HepG2 (cell line): Measurements from ENCODE around the gene GAD2. TPM values are rescaled to one million over a fixed set of nuclear protein-coding genes. Genes with fewer than 3 reads are reported as not detected.

Source experiments
- ATAC-seq: fragments of 200-7000 bp; cut with Tn5 transposase; 3 replicates; pipeline ENCODE4 v1.9.1; 2020; ENCODE audit warnings: mild to moderate bottlenecking, moderate library complexity
- BruUV-seq: library from RNA; stranded (reverse); fragments of 400-500 nt; replicated peaks from 2 replicates; lab custom pipeline; 2021; lab: Mats Ljungman, UMichigan
- CTCF ChIA-PET: fragments of 300-600 bp; formaldehyde crosslinking; extraction: SDS; loops from one replicate; lab custom pipeline; 2021; ENCODE audit warnings: low total read pairs, inconsistent platforms, low intra/inter-chr PET ratio; lab: Yijun Ruan, JAX
- POLR2A ChIA-PET: fragments of 350-600 bp; sonication (Branson Sonifier 250); formaldehyde crosslinking; loops from one replicate; lab custom pipeline; 2020; ENCODE audit warnings: antibody characterized with exemption, inconsistent platforms; lab: Yijun Ruan, JAX
- DNase-seq: peaks from one replicate; pipeline ENCODE4 v3.0.0-alpha.2; 2015; ENCODE audit warnings: low spot score
- FAIRE-seq: peaks from 3 replicates; lab custom pipeline; 2011; peaks lifted over from hg19 to GRCh38; lab: Jason Lieb, UNC
- H2AFZ ChIP-seq: one replicate; pipeline ENCODE4 v1.6.1; 2011; ENCODE audit warnings: low read length, inconsistent platforms
- H3K27ac ChIP-seq: fragments of 300-600 bp; 3 replicates; pipeline ENCODE4 v1.8.0; 2011; ENCODE audit warnings: mixed run types, mild to moderate bottlenecking, mixed read lengths, low read length, inconsistent platforms; ENCODE audit not compliant: insufficient read depth; ENCODE audit errors: extremely low read length
- H3K27me3 ChIP-seq, 2 experiments: fragments of 200-600 bp in 1 of 2; 2 replicates in 1 of 2; 3 replicates in 1 of 2; pipeline versions ENCODE4 v1.6.0 to v1.8.0; 2011; ENCODE audit warnings: low read length in 2 of 2, mild to moderate bottlenecking in 2 of 2, moderate library complexity in 2 of 2, inconsistent platforms in 1 of 2; ENCODE audit not compliant: insufficient read depth in 2 of 2, control insufficient read depth in 1 of 2
- H3K36me3 ChIP-seq, 2 experiments: fragments of 200-600 bp in 1 of 2; replicated peaks in 1 of 2; 2 replicates in 1 of 2; 3 replicates in 1 of 2; pipeline versions ENCODE4 v1.5.1 to v1.8.0; 2011; ENCODE audit warnings: low read length in 2 of 2, inconsistent platforms in 1 of 2; ENCODE audit not compliant: insufficient read depth in 2 of 2, control insufficient read depth in 1 of 2
- H3K4me1 ChIP-seq: 2 replicates; pipeline ENCODE4 v1.5.1; 2012; ENCODE audit warnings: low read length, inconsistent platforms; ENCODE audit not compliant: insufficient read depth
- H3K4me2 ChIP-seq: 2 replicates; pipeline ENCODE4 v1.6.0; 2011; ENCODE audit warnings: low read depth, low read length, inconsistent platforms
- H3K4me3 ChIP-seq, 3 experiments: fragments of 200-600 bp in 1 of 3; sonication (generic), shearing (Covaris generic) in 1 of 3; replicated peaks in 1 of 3; 2 replicates each; pipeline ENCODE4 v1.5.1; 2011 to 2016; ENCODE audit warnings: low read length in 3 of 3, inconsistent platforms in 2 of 3, low read depth in 2 of 3, mild to moderate bottlenecking in 2 of 3, control low read depth in 1 of 3, mixed read lengths in 1 of 3; ENCODE audit not compliant: insufficient read depth in 1 of 3
- H3K79me2 ChIP-seq: one replicate; pipeline ENCODE4 v1.6.1; 2011; ENCODE audit warnings: low read length, inconsistent platforms; ENCODE audit not compliant: insufficient read depth
- H3K9ac ChIP-seq: 2 replicates; pipeline ENCODE4 v1.6.0; 2011; ENCODE audit warnings: mild to moderate bottlenecking, low read depth, low read length, inconsistent platforms; ENCODE audit not compliant: insufficient read depth
- H3K9me3 ChIP-seq: 2 replicates; pipeline ENCODE4 v1.5.1; 2012; ENCODE audit warnings: mild to moderate bottlenecking, low read length
- H4K20me1 ChIP-seq: 2 replicates; pipeline ENCODE4 v1.6.0; 2011; ENCODE audit warnings: inconsistent platforms, mild to moderate bottlenecking, low read length, moderate library complexity; ENCODE audit not compliant: insufficient read depth
- ARNT ChIP-seq: fragments of 450-650 bp; IDR thresholded peaks from 2 replicates; pipeline ENCODE4 v1.6.1; 2017
- MNT ChIP-seq: fragments of 450-650 bp; IDR thresholded peaks from 2 replicates; pipeline ENCODE4 v1.6.1; 2016
- NAIF1 ChIP-seq: sonication (generic); formaldehyde crosslinking; IDR thresholded peaks from 2 replicates; pipeline ENCODE4 v1.5.0; 2020; ENCODE audit warnings: mild to moderate bottlenecking, missing genetic modification reagents, borderline replicate concordance
- NFKBIZ ChIP-seq: IDR thresholded peaks from 2 replicates; pipeline ENCODE4 v1.6.1; 2018; ENCODE audit warnings: missing genetic modification reagents, missing compliant biosample characterization
- PHF21A ChIP-seq: sonication (generic); formaldehyde crosslinking; IDR thresholded peaks from 2 replicates; pipeline ENCODE4 v1.5.0; 2020; ENCODE audit warnings: mild to moderate bottlenecking, missing genetic modification reagents
- RFXANK ChIP-seq: IDR thresholded peaks from 2 replicates; pipeline ENCODE4 v1.6.1; 2016
- TOE1 ChIP-seq: sonication (generic); formaldehyde crosslinking; IDR thresholded peaks from 2 replicates; pipeline ENCODE4 v1.4.0; 2020; ENCODE audit warnings: mild to moderate bottlenecking, missing genetic modification reagents
- ZMYM4 ChIP-seq: sonication (generic); formaldehyde crosslinking; IDR thresholded peaks from 2 replicates; pipeline ENCODE4 v1.8.1; 2023; ENCODE audit warnings: mild to moderate bottlenecking, missing genetic modification reagents
- ZNF235 ChIP-seq: sonication (generic); formaldehyde crosslinking; IDR thresholded peaks from 2 replicates; pipeline ENCODE4 v1.8.1; 2023; ENCODE audit warnings: mild to moderate bottlenecking, missing genetic modification reagents, borderline replicate concordance
- ZNF441 ChIP-seq: sonication (generic); formaldehyde crosslinking; IDR thresholded peaks from 2 replicates; pipeline ENCODE4 v1.7.0; 2021; ENCODE audit warnings: missing genetic modification reagents, borderline replicate concordance
- ZNF547 ChIP-seq: sonication (generic); formaldehyde crosslinking; IDR thresholded peaks from 2 replicates; pipeline ENCODE4 v1.5.1; 2020; ENCODE audit warnings: mild to moderate bottlenecking, missing genetic modification reagents
- ZNF670 ChIP-seq: sonication (generic); formaldehyde crosslinking; IDR thresholded peaks from 2 replicates; pipeline ENCODE4 v1.8.0; 2022; ENCODE audit warnings: mild to moderate bottlenecking, missing genetic modification reagents, borderline replicate concordance
- ZNF768 ChIP-seq: sonication (generic); formaldehyde crosslinking; IDR thresholded peaks from 2 replicates; pipeline ENCODE4 v1.4.0; 2020; ENCODE audit warnings: missing genetic modification reagents
- WGBS: methylation state at CpG from one replicate; pipeline ENCODE4 v1.1.6; 2017; ENCODE audit warnings: low lambda C conversion rate; 5-methylcytosine and 5-hydroxymethylcytosine counted together
- in situ Hi-C: cut with HindIII; loops from 2 replicates; pipeline ENCODE4 v1.10.0; 2017; ENCODE audit warnings: low pct_unique_long_range_greater_than_20kb; ENCODE audit not compliant: extremely low pct_ligation_motif_present
- intact Hi-C: fragments of 100-400 bp; cut with micrococcal nuclease; formaldehyde crosslinking; loops from one replicate; pipeline ENCODE4 v1.10.0; 2022; ENCODE audit not compliant: unreplicated experiment
- polyA plus RNA-seq, 8 experiments: library from polyadenylated mRNA; depleted of rRNA in 3 of 8; stranded (reverse) in 7 of 8; unstranded in 1 of 8; fragments of >200 nt; fragmentation: Illumina TruSeq in 4 of 8; extraction: Trizol in 4 of 8; gene quantifications; 2 replicates each; pipeline versions ENCODE4 v1.2.1 to v1.2.3, GENCODE V29; 2011 to 2016; ENCODE audit warnings: low read depth in 4 of 8, missing spikeins in 1 of 8, mixed read lengths in 1 of 8; ENCODE audit not compliant: insufficient read depth in 1 of 8
- total RNA-seq, 5 experiments: library from RNA; depleted of rRNA; stranded (reverse); fragments of >200 nt; fragmentation: Illumina TruSeq; extraction: Trizol; gene quantifications; 2 replicates each; pipeline ENCODE4 v1.2.3, GENCODE V29; 2016; ENCODE audit warnings: low read depth in 1 of 5
- TF ChIP-seq, protein P1 (sequence below): sonication (generic); formaldehyde crosslinking; IDR thresholded peaks from 2 replicates; pipeline ENCODE4 v1.5.0; 2020; ENCODE audit warnings: missing genetic modification reagents
- TF ChIP-seq, protein P2 (sequence below): IDR thresholded peaks from 2 replicates; pipeline ENCODE4 v1.6.1; 2016; ENCODE audit warnings: missing biosample characterization, missing genetic modification reagents, low read depth

GAD2 gene
- total and polyA plus RNA-seq, 2 of the 13 experiments (the other 11 are each of a cell fraction or from before 2014, with no cell fraction given) = not detected

DNA sequence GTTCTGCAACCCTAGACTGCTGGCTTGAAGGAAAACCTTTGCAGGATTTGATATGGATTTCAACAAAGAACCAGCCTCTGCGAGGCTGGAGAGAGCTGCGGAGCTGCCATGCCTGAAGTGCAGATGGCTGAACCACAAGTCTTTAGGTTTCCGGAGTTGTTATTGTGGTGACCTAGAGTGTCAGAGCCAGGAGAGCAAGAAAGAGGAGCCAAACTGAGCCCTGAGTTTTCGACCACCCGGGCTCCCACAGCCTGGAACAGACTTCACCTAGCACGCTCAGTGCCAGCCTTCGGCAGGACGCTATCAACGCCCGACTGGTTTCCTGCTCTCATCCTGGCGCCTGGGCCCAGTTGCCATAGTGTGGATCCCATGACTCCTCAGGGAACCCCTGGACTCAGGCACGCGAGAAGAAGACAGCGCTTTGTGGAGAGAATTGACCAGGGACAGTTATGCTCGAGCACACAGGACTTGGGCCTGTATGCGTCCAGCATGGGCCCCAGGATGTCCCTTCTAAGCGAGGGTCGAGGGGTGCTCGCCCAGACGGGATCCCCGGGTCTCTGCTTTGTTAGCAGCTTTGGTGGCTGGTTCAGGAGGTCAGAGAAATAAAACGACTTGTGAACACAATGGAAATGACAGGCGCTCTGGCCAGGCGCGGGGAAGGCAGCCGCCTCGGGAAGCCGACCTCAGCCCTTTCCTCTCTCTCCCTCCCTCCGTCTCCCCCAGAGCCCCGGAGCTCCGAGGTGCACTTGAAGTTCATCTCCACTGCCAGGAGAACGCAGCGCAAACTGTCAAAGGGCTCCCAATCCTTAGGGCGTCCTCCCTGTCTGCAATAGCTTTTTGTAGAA, 1.8 kb upstream of the GAD2 start:
- Histone ChIP-seq H3K4me1 (no peaks in the 10 kb centered on the region), H3K9ac (no peak overlapping the region), H4K20me1 (no peaks in the 10 kb centered on the region), H3K9me3 (no peaks in the 10 kb centered on the region), H3K27me3 (peaks cover 5 to 56% of the 10 kb centered on the region in 2 experiments), H3K4me2 (no peak overlapping the region), H2AFZ (no peak overlapping the region), H3K36me3 (no peaks in the 10 kb centered on the region), H3K79me2 (no peaks in the 10 kb centered on the region), H3K27ac (no peak overlapping the region), H3K4me3 (no peak overlapping the region)
- ATAC-seq (no peak), DNase-seq (no peak), FAIRE-seq (no peak)
- TF ChIP-seq ZNF547 (CRISPR knock-in tag) = no peak
- TF ChIP-seq TOE1 (CRISPR knock-in tag) = no peak
- TF ChIP-seq PHF21A (CRISPR knock-in tag) = no peak
- in situ Hi-C loops = no loop called here
- CTCF ChIA-PET = no interaction called here
- 34% methylated on average over 16 of the region's 34 CpGs for WGBS
- POLR2A ChIA-PET = no interaction called here
- BruUV-seq = no TSS peak
- intact Hi-C loops = no loop called here

DNA sequence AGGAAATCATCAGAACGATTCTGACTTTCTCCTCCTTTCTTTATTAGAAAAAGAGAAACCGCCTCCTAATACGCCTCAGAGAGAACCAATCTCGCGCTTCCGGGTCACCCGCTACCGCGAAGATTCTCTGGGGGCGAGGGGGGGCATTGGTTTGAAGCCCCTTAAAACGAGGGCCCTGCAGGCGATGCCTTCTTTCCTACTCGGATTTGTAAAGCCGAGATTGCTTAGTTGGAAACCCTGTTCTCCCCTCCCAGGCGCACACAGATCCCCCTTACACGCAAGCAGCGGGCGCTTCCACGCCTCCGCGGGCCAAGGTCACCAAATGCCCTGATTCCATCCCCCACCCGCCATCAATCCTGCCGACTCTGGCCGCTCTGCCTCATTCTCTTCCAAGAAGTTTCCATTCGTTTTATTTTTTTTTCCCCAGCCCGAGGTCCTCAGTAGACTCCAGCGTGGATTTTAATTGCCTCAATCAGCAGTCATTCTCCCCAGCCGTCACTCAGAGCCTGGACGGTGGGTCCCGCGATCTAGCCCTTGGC, 1.1 kb upstream of the GAD2 start:
- H4K20me1 ChIP-seq = no peaks in the 10 kb centered on the region
- FAIRE-seq (no peak), DNase-seq (no peak), ATAC-seq (no peak)
- H2AFZ ChIP-seq = no peak overlapping the region
- no peak overlapping the region for H3K4me2 ChIP-seq
- ChIA-PET POLR2A (no interaction called here), CTCF (no interaction called here)
- H3K27me3 ChIP-seq = peaks cover 5 to 56% of the 10 kb centered on the region in 2 experiments
- intact Hi-C loops (no loop called here), in situ Hi-C loops (no loop called here)
- no peaks in the 10 kb centered on the region for H3K36me3 ChIP-seq
- H3K4me1 ChIP-seq = no peaks in the 10 kb centered on the region
- H3K9me3 ChIP-seq = no peaks in the 10 kb centered on the region
- WGBS = 30% methylated on average over 28 of the region's 31 CpGs
- H3K4me3 ChIP-seq = no peak overlapping the region
- BruUV-seq = no TSS peak
- H3K27ac ChIP-seq = no peak overlapping the region
- no peaks in the 10 kb centered on the region for H3K79me2 ChIP-seq
- no peak overlapping the region for H3K9ac ChIP-seq
- no peak for TF ChIP-seq MNT
- no peak for TF ChIP-seq NFKBIZ (CRISPR knock-in tag)
- no peak for TF ChIP-seq ZNF235 (CRISPR knock-in tag)
- TF ChIP-seq, protein P1, sequence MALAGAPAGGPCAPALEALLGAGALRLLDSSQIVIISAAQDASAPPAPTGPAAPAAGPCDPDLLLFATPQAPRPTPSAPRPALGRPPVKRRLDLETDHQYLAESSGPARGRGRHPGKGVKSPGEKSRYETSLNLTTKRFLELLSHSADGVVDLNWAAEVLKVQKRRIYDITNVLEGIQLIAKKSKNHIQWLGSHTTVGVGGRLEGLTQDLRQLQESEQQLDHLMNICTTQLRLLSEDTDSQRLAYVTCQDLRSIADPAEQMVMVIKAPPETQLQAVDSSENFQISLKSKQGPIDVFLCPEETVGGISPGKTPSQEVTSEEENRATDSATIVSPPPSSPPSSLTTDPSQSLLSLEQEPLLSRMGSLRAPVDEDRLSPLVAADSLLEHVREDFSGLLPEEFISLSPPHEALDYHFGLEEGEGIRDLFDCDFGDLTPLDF (CRISPR knock-in tag) = no peak
- no peak for TF ChIP-seq ZNF768
- no peak for TF ChIP-seq NAIF1 (CRISPR knock-in tag)
- TF ChIP-seq, protein P2, sequence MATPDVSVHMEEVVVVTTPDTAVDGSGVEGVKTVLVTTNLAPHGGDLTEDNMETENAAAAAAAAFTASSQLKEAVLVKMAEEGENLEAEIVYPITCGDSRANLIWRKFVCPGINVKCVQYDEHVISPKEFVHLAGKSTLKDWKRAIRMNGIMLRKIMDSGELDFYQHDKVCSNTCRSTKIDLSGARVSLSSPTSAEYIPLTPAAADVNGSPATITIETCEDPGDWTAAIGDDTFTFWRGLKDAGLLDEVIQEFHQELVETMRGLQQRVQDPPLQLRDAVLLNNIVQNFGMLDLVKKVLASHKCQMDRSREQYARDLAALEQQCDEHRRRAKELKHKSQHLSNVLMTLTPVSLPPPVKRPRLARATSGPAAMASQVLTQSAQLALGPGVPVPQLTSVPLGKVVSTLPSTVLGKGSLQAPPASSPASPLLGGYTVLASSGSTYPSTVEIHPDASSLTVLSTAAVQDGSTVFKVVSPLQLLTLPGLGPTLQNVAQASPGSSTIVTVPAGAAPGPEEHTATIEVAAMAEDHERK = no peak
- no peak for TF ChIP-seq ZNF670 (CRISPR knock-in tag)
- no peak for TF ChIP-seq ZMYM4 (CRISPR knock-in tag)
- TF ChIP-seq ARNT = no peak
- TF ChIP-seq ZNF441 (CRISPR knock-in tag) = no peak
- TF ChIP-seq RFXANK (CRISPR knock-in tag) = no peak
